Neural cell (in vitro differentiated cells): ENCODE measurements around the gene SCGB2A2.

Experiments
- EP300 ChIP-seq: fragments of 450-650 bp; conservative IDR thresholded peaks from 2 replicates; pipeline ENCODE4 v1.6.1; 2014; ENCODE audit warnings: antibody characterized with exemption, mild to moderate bottlenecking, moderate library complexity; ENCODE audit not compliant: poor library complexity, severe bottlenecking
- EZH2 ChIP-seq: fragments of 200-600, 300-800 bp; shearing (Covaris generic), sonication (generic); IDR thresholded peaks from 2 replicates; pipeline ENCODE4 v1.6.1; 2014; ENCODE audit warnings: antibody characterized with exemption, low read length, borderline replicate concordance, mild to moderate bottlenecking; ENCODE audit not compliant: insufficient read depth, poor library complexity, severe bottlenecking
- MXI1 ChIP-seq: fragments of 450-650 bp; conservative IDR thresholded peaks from 2 replicates; pipeline ENCODE4 v1.6.1; 2014; ENCODE audit warnings: antibody characterized with exemption, mild to moderate bottlenecking; ENCODE audit not compliant: poor library complexity, severe bottlenecking
- POLR2AphosphoS5 ChIP-seq: IDR thresholded peaks from 2 replicates; pipeline ENCODE4 v1.6.1; 2012
- RAD21 ChIP-seq: fragments of 450-650 bp; conservative IDR thresholded peaks from 2 replicates; pipeline ENCODE4 v1.6.1; 2014; ENCODE audit warnings: antibody characterized with exemption, mild to moderate bottlenecking, moderate library complexity
- SMC3 ChIP-seq: fragments of 450-650 bp; conservative IDR thresholded peaks from 2 replicates; pipeline ENCODE4 v1.6.1; 2014; ENCODE audit warnings: antibody characterized with exemption, mild to moderate bottlenecking, moderate library complexity; ENCODE audit not compliant: poor library complexity
- TAF1 ChIP-seq: IDR thresholded peaks from 2 replicates; pipeline ENCODE4 v1.6.1; 2012; ENCODE audit warnings: low read depth
- TF ChIP-seq, protein P1 (sequence below): fragments of 450-650 bp; IDR thresholded peaks from 2 replicates; pipeline ENCODE4 v1.5.1; 2014; ENCODE audit warnings: antibody characterized with exemption, mild to moderate bottlenecking, moderate library complexity; ENCODE audit not compliant: poor library complexity, severe bottlenecking
- TF ChIP-seq, protein P2 (sequence below): IDR thresholded peaks from 2 replicates; pipeline ENCODE4 v1.6.1; 2012; ENCODE audit warnings: borderline replicate concordance

DNA sequence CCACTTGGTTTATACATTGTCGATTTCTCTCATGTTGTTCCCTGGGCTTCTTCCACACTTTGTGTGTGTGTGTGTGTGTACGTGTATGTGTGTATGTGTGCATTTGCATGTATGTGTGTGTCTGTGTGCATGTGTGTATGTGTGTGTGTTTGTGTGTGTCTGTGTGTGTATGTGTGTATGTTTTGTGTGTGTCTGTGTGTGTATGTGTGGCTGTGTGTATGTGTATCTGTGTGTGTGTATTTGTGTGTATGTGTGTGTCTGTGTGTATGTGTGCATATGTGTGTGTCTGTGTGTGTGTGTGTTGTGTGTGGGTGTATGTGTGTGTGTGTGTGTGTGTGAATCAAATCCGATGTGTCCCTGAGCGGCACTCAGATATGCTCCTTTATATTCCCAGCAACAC lies 32.5 kb upstream of the SCGB2A2 start:
- TF ChIP-seq POLR2AphosphoS5, result no peak
- TF ChIP-seq TAF1, result no peak
- TF ChIP-seq, protein P1, sequence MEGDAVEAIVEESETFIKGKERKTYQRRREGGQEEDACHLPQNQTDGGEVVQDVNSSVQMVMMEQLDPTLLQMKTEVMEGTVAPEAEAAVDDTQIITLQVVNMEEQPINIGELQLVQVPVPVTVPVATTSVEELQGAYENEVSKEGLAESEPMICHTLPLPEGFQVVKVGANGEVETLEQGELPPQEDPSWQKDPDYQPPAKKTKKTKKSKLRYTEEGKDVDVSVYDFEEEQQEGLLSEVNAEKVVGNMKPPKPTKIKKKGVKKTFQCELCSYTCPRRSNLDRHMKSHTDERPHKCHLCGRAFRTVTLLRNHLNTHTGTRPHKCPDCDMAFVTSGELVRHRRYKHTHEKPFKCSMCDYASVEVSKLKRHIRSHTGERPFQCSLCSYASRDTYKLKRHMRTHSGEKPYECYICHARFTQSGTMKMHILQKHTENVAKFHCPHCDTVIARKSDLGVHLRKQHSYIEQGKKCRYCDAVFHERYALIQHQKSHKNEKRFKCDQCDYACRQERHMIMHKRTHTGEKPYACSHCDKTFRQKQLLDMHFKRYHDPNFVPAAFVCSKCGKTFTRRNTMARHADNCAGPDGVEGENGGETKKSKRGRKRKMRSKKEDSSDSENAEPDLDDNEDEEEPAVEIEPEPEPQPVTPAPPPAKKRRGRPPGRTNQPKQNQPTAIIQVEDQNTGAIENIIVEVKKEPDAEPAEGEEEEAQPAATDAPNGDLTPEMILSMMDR, result no peak
- TF ChIP-seq EZH2, result no peak
- TF ChIP-seq RAD21, result no peak
- TF ChIP-seq, protein P2, sequence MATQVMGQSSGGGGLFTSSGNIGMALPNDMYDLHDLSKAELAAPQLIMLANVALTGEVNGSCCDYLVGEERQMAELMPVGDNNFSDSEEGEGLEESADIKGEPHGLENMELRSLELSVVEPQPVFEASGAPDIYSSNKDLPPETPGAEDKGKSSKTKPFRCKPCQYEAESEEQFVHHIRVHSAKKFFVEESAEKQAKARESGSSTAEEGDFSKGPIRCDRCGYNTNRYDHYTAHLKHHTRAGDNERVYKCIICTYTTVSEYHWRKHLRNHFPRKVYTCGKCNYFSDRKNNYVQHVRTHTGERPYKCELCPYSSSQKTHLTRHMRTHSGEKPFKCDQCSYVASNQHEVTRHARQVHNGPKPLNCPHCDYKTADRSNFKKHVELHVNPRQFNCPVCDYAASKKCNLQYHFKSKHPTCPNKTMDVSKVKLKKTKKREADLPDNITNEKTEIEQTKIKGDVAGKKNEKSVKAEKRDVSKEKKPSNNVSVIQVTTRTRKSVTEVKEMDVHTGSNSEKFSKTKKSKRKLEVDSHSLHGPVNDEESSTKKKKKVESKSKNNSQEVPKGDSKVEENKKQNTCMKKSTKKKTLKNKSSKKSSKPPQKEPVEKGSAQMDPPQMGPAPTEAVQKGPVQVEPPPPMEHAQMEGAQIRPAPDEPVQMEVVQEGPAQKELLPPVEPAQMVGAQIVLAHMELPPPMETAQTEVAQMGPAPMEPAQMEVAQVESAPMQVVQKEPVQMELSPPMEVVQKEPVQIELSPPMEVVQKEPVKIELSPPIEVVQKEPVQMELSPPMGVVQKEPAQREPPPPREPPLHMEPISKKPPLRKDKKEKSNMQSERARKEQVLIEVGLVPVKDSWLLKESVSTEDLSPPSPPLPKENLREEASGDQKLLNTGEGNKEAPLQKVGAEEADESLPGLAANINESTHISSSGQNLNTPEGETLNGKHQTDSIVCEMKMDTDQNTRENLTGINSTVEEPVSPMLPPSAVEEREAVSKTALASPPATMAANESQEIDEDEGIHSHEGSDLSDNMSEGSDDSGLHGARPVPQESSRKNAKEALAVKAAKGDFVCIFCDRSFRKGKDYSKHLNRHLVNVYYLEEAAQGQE, result no peak
- TF ChIP-seq EP300, result no peak
- no peak for TF ChIP-seq MXI1
- TF ChIP-seq SMC3, result no peak
